ENCODE results near the gene CDYL2.

- TF ChIP-seq, protein P1, sequence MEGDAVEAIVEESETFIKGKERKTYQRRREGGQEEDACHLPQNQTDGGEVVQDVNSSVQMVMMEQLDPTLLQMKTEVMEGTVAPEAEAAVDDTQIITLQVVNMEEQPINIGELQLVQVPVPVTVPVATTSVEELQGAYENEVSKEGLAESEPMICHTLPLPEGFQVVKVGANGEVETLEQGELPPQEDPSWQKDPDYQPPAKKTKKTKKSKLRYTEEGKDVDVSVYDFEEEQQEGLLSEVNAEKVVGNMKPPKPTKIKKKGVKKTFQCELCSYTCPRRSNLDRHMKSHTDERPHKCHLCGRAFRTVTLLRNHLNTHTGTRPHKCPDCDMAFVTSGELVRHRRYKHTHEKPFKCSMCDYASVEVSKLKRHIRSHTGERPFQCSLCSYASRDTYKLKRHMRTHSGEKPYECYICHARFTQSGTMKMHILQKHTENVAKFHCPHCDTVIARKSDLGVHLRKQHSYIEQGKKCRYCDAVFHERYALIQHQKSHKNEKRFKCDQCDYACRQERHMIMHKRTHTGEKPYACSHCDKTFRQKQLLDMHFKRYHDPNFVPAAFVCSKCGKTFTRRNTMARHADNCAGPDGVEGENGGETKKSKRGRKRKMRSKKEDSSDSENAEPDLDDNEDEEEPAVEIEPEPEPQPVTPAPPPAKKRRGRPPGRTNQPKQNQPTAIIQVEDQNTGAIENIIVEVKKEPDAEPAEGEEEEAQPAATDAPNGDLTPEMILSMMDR (IDR thresholded peaks at IDR 0.05): no peak
- TF ChIP-seq ZFX (IDR thresholded peaks at IDR 0.05; ENCODE audit: borderline replicate concordance): no peak
These were observed 84.8 kb downstream of the CDYL2 start for GRCh38 chr16:80719573-80719972.

Data from 22Rv1 (cell line).